Activated T-helper 1 cell treated with anti-CD3 and anti-CD28 coated beads, Interleukin-12 subunit alpha, Interleukin-12 subunit beta, Interleukin-2, Interleukin-4 antibody, amounts not matched to agents 30 ng/mL and 10 ng/mL and 1 ng/mL, durations not matched to agents 14 hours and 24 hours and 36 hours (primary cell): ENCODE data around the gene CAMK4. TPM values are rescaled to one million over a fixed set of nuclear protein-coding genes. Genes with fewer than 3 reads are reported as not detected.
A peak's percentile ranks its signal among the peaks of the same experiment; 100 is the strongest.

Source experiments
- DNase-seq: peaks from one replicate; pipeline ENCODE4 v3.0.0; 2021; ENCODE audit warnings: low spot score
- H3K27ac Mint-ChIP-seq: one replicate; pipeline ENCODE4 v1.8.0; 2021; ENCODE audit warnings: mild to moderate bottlenecking, mixed read lengths
- H3K27me3 Mint-ChIP-seq: one replicate; pipeline ENCODE4 v1.8.0; 2022; ENCODE audit warnings: mild to moderate bottlenecking, moderate library complexity, mixed read lengths; ENCODE audit not compliant: insufficient read depth
- H3K36me3 Mint-ChIP-seq: one replicate; pipeline ENCODE4 v1.8.0; 2021; ENCODE audit warnings: low read depth, mixed read lengths
- H3K4me1 Mint-ChIP-seq: one replicate; pipeline ENCODE4 v1.8.0; 2021; ENCODE audit warnings: low read depth, mixed read lengths
- H3K4me3 Mint-ChIP-seq: one replicate; pipeline ENCODE4 v1.8.0; 2021; ENCODE audit warnings: mild to moderate bottlenecking, moderate library complexity, mixed read lengths
- H3K9me3 Mint-ChIP-seq: one replicate; pipeline ENCODE4 v1.8.0; 2021; ENCODE audit warnings: mixed read lengths
- intact Hi-C: fragments of 100-400 bp; cut with micrococcal nuclease; formaldehyde crosslinking; loops from one replicate; pipeline ENCODE4 v1.15.1; 2024
- total RNA-seq: library from RNA; stranded (reverse); gene quantifications from 2 replicates; pipeline ENCODE4 v1.2.3, GENCODE V29; 2022

CAMK4 gene
- total RNA-seq, 1 donor from 2014 or later: 56.9 TPM

DNA sequence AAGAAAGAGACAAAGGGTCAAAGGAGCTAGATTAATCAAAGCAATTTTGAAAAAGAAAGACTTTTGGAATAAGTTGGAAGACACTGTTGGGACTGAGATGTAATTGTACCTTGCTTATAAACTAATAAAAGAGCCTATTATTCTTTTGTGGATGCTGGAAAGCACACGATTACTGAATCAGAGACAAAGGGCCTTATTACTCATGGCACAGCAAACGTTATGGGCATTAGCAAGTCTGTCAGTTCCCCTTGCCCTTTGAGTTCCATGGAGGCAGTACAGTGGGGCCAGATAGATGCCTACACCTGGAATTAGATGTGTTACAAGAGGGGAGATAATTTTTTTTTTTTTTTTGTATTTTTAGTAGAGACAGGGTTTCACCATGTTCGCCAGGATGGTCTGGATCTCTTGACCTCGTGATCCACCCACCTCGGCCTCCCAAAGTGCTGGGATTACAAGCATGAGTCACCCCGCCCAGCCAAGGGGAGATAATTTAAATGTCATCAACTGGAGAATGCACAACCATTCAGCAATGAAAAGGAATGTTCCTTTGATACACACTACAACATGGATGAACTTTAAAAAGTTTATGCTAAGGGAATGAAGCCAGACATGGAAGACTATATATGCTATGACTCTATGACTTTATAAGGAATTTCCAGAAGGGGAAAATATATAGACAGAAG is 159.2 kb downstream of the CAMK4 start:
- intact Hi-C loops: no loop called here
- Mint-ChIP-seq H3K27ac (no peak overlapping the region), H3K4me1 (no peaks in the 10 kb centered on the region), H3K27me3 (no peaks in the 10 kb centered on the region), H3K9me3 (no peaks in the 10 kb centered on the region), H3K36me3 (peaks cover 16% of the 10 kb centered on the region), H3K4me3 (no peak overlapping the region)
- no peak for DNase-seq

DNA sequence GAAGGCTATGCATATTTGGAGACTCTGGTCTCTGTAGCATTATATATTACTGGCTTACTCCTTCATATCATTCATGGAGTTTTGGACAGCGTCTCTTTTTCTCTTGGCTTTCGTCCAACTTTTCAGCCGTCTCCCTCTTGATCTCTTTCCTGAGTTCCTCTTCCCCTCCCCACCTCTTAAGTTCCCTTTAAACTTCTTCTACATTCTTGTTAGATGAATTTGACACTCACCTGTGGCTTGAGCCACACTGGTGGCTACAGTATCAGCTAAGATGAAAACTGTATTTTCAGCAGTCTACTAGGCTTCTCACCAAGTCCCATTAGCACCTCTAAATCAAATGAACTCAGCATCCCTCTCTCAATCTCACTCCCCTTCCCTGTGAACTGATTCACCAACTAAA is 160.0 kb downstream of the CAMK4 start:
- DNase-seq: no peak
- Mint-ChIP-seq H3K4me1 (no peaks in the 10 kb centered on the region), H3K9me3 (no peaks in the 10 kb centered on the region), H3K4me3 (no peak overlapping the region), H3K27me3 (no peaks in the 10 kb centered on the region), H3K36me3 (peaks cover 16% of the 10 kb centered on the region), H3K27ac (no peak overlapping the region)
- intact Hi-C loops: no loop called here

DNA sequence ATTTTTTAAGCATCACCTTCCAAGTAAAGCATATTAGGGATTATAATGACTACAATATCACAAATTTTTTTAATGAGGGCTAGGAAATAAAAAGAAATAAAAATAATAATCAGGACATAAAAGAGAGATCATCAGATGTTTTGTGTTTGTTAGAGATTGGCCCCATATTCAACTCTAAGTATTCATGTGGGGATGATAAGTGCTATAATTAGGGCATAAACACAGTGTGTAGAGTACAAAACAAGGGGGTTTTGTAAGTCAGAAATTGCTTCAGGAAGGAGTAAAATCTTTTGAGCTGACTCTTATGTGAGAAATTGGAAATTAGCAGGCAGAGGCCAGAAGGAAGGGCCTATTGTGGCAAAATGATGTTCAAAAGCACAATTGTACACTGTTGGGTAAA is 160.9 kb downstream of the CAMK4 start:
- H3K9me3 Mint-ChIP-seq: no peaks in the 10 kb centered on the region
- DNase-seq: no peak
- H3K27me3 Mint-ChIP-seq: no peaks in the 10 kb centered on the region

DNA sequence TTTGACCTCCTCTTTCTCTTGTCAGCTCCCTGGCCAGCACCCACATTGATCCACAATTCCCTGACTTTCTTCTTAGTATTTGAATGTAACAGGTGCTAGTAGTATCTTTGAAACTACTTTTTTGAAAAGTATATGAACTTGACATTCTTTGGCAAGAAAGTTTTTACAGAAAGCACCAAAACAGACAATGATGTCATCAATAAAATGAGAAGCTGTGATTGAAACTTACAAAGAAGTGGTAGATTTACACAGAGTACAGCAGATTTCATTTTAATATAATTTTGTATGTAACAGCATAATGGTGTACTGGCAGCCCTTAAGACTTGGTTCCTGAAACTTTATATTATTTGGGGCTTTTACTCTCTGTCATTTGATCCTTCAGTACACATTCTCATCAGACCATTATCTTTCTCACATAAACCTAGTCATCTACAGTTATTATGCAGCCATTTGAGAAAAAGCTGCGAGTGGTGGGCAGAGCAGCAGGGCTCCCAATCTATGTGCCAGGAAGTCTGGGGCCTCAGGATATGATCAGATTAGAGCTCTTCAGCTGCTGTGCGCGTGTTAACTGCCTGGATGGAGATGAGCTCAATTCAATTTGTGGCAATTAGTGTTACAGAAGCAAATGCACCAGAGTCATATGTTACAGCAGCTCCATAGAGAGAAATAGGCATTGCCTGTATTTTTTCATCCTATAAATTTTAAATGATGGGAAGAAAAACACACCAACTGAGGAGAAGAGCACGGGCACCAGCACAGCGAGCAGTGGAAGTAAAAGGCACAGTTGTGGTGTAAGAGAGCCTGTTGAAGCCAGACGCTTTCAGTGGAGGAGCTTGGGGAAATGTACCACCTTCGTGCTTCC is 162.0 kb downstream of the CAMK4 start:
- Mint-ChIP-seq H3K4me3 (no peak overlapping the region), H3K4me1 (no peaks in the 10 kb centered on the region), H3K9me3 (no peaks in the 10 kb centered on the region), H3K27ac (no peak overlapping the region), H3K27me3 (no peaks in the 10 kb centered on the region), H3K36me3 (peaks cover 14% of the 10 kb centered on the region)
- no peak for DNase-seq
- intact Hi-C loops: no loop called here

More for the DNA sequence above, 160.9 kb downstream of the CAMK4 start:
- intact Hi-C loops: no loop called here
- H3K27ac Mint-ChIP-seq: no peak overlapping the region
- no peaks in the 10 kb centered on the region for H3K4me1 Mint-ChIP-seq
- H3K4me3 Mint-ChIP-seq: no peak overlapping the region
- peaks cover 16% of the 10 kb centered on the region for H3K36me3 Mint-ChIP-seq

DNA sequence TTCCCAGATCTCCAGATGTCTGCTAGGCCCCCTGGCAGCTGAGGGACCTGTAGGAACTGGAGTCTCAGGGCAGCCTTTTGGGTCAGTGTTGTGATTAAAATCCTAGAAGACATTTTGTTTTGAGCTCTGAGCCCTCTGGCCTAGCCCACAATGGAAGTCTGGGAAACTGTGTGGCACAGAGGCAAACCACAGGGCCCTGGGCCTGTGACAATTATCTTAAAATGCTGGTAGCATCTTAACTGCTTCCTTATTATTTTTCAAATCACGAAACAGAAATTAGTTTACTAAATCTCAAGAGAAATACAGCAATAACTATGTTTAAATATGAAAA is 162.6 kb downstream of the CAMK4 start:
- H3K36me3 Mint-ChIP-seq: peaks cover 11% of the 10 kb centered on the region
- no peaks in the 10 kb centered on the region for H3K4me1 Mint-ChIP-seq
- no peaks in the 10 kb centered on the region for H3K27me3 Mint-ChIP-seq
- H3K27ac Mint-ChIP-seq: no peak overlapping the region
- intact Hi-C loops: no loop called here
- DNase-seq: no peak
- H3K9me3 Mint-ChIP-seq: no peaks in the 10 kb centered on the region
- H3K4me3 Mint-ChIP-seq: no peak overlapping the region

DNA sequence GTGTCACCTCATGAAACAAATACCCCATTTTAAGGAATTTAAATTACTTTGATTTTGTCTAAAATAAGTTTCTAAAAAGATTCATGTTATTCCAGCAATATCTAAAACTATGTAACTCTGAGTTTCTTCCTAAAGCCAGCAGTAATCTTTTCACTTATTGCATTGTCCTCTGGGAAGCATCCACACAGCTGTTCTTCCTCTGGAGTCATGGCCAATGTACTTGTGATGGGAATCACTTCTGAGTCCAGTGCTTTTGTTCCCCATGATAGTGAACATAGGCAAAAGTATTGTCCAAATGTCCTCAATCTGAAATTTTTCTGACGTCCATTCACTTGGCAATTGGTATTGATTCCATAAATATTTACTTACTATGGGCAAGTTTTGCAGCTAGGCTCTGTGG is 163.2 kb downstream of the CAMK4 start:
- Mint-ChIP-seq H3K4me1 (no peaks in the 10 kb centered on the region), H3K9me3 (no peaks in the 10 kb centered on the region), H3K27ac (no peak overlapping the region), H3K36me3 (peaks cover 10% of the 10 kb centered on the region), H3K4me3 (no peak overlapping the region), H3K27me3 (no peaks in the 10 kb centered on the region)
- no peak for DNase-seq
- intact Hi-C loops: no loop called here

DNA sequence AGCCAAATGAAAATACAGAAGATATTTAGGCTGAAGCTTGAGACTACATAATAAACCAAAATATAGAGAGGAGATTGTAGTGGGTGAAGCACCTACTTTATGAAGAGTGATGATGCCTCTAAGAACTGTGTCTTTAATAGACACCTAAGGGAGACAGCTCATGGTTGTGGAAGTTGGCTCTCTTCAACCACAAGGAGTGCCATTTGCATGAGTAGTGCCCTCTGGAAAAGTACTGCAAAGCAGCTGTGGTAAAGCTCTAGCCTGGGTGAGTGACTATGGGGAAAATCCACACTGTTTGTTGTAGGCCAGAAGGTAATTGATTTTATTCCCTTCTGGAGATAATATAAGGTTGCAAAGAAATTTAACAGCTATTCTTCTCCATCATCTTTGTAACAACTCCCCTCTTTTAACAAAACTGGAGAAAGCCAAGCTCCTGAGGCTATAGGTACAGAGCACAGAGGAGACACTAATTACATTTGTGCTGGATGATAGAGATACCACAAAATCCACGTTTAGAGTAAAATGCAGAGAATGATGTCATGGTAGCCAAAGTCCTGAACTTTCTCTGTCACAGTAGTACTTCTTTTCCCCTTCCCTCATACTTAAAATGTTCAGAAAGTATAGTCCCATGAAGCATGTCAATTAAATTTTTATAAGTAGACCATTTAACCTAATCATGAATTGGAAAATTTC is 165.4 kb downstream of the CAMK4 start:
- DNase-seq: no peak
- H3K36me3 Mint-ChIP-seq: peaks cover 13% of the 10 kb centered on the region
- intact Hi-C loops: no loop called here

DNA sequence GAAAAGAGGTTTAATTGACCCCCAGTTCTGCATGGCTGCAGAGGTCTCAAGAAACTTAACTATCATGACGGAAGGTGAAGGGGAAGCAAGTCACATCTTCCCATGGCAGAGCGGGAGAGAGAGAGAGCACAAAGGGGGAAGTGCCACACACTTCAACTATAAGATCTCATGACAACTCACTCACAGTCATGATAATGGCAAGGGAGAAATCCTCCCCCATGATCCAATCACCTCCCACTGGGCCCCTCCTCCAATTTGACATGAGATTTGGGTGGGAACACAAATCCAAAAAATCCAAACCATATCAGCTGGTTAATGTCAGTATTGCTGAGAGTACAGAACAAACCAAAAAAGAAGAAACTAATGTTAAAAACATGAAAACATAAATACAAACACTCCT is 168.0 kb downstream of the CAMK4 start:
- H3K27ac Mint-ChIP-seq: no peak overlapping the region
- H3K9me3 Mint-ChIP-seq: no peaks in the 10 kb centered on the region
- H3K27me3 Mint-ChIP-seq: no peaks in the 10 kb centered on the region
- no peak for DNase-seq
- H3K4me1 Mint-ChIP-seq: peaks cover 2% of the 10 kb centered on the region
- H3K36me3 Mint-ChIP-seq: peaks cover 15% of the 10 kb centered on the region
- intact Hi-C loops: no loop called here
- no peak overlapping the region for H3K4me3 Mint-ChIP-seq

More for the DNA sequence above, 165.4 kb downstream of the CAMK4 start:
- H3K4me1 Mint-ChIP-seq: no peaks in the 10 kb centered on the region
- no peak overlapping the region for H3K4me3 Mint-ChIP-seq
- H3K27me3 Mint-ChIP-seq: no peaks in the 10 kb centered on the region
- H3K27ac Mint-ChIP-seq: no peak overlapping the region
- no peaks in the 10 kb centered on the region for H3K9me3 Mint-ChIP-seq

DNA sequence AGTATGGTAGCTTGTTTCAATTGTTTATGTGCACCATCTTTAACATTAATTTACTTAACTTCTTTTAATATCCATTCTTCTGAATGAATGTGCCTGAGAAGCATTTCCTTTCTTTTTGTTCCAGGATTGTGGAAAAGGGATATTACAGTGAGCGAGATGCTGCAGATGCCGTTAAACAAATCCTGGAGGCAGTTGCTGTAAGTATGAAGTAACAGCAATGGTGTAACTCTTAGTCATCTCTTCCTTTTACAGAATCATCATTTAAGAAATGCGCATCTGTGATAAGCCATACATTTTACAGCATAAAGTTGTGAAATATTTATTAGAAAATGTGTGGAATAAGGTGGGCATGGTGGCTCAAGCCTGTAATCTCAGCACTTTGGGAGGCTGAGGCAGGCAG is 170.4 kb downstream of the CAMK4 start:
- peaks cover 21% of the 10 kb centered on the region for H3K4me1 Mint-ChIP-seq
- no peak overlapping the region for H3K27ac Mint-ChIP-seq
- H3K27me3 Mint-ChIP-seq: no peaks in the 10 kb centered on the region
- H3K9me3 Mint-ChIP-seq: no peaks in the 10 kb centered on the region
- intact Hi-C loops: no loop called here
- no peak overlapping the region for H3K4me3 Mint-ChIP-seq
- H3K36me3 Mint-ChIP-seq: peaks cover 15% of the 10 kb centered on the region
- no peak for DNase-seq

DNA sequence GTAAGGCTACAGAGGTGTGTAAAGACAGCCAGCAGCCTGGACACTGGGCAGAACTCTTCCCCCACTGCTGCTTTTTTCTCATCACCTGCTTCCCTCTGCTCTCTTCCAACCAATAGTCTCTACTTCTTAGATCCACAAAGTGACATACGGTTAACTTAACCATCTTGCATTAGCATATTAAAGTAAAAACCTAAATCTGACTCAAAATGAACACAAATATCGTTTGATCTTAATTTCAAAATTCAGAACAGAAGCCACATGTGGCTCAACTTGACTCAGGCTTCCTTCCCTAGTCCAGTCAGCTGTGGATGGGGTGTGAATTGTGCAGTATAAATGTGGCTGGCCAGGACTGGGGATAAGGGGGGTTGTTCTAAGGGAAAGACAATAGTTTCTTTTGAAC is 173.8 kb downstream of the CAMK4 start:
- H3K4me3 Mint-ChIP-seq: no peak overlapping the region
- intact Hi-C loops: no loop called here

DNA sequence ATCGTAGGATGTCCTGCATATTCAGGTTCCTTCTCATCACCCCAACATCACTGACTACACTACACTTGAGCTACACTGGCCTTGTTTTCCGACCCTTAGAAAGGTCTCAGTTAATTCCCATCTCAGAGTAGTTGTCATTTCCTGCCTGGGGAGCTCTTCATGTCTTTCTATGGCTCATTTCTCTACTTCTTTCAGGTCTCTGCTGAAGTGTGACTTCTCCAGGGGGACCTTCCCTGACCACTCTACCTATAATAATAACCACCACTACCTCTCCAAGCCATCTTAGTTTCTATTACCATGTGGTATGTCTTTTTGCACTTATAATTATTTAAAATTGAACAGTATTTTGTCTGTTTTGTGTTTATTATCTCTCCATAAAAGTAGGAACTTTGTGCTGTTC is 174.9 kb downstream of the CAMK4 start:
- H3K36me3 Mint-ChIP-seq: peaks cover 16% of the 10 kb centered on the region
- H3K4me3 Mint-ChIP-seq: no peak overlapping the region
- H3K4me1 Mint-ChIP-seq: peaks cover 21% of the 10 kb centered on the region
- H3K27ac Mint-ChIP-seq: no peak overlapping the region
- no peak for DNase-seq
- no peaks in the 10 kb centered on the region for H3K9me3 Mint-ChIP-seq
- no peaks in the 10 kb centered on the region for H3K27me3 Mint-ChIP-seq
- intact Hi-C loops: no loop called here

More for the DNA sequence above, 173.8 kb downstream of the CAMK4 start:
- Mint-ChIP-seq H3K36me3 (peaks cover 19% of the 10 kb centered on the region), H3K27ac (peak overlapping the region; percentile 1), H3K4me1 (peaks cover 21% of the 10 kb centered on the region), H3K27me3 (no peaks in the 10 kb centered on the region), H3K9me3 (no peaks in the 10 kb centered on the region)
- DNase-seq: no peak

DNA sequence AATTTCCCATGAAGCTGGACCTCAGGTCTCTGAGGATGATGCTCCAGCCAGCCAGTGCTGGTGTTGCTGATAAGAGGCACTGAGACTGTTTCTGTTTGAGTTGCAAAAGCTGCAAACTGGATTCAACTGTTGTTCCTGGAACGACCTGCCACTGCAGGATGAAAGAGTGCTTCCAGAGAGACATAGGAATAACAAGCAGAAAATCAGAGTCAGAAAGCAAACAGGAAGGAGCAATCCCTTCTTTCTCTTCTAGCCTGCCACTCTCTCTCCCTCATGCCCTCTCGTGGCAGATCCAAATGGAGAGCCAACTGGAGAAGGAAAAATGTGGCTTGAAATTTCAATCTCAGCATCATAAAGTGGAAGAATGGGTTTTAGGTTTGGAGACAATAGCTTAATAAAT is 177.7 kb downstream of the CAMK4 start:
- DNase-seq: no peak
- H3K9me3 Mint-ChIP-seq: peaks cover 8% of the 10 kb centered on the region
- intact Hi-C loops: no loop called here
- H3K36me3 Mint-ChIP-seq: peaks cover 23% of the 10 kb centered on the region
- peaks cover 21% of the 10 kb centered on the region for H3K4me1 Mint-ChIP-seq
- H3K27me3 Mint-ChIP-seq: no peaks in the 10 kb centered on the region
- H3K27ac Mint-ChIP-seq: no peak overlapping the region
- H3K4me3 Mint-ChIP-seq: no peak overlapping the region

DNA sequence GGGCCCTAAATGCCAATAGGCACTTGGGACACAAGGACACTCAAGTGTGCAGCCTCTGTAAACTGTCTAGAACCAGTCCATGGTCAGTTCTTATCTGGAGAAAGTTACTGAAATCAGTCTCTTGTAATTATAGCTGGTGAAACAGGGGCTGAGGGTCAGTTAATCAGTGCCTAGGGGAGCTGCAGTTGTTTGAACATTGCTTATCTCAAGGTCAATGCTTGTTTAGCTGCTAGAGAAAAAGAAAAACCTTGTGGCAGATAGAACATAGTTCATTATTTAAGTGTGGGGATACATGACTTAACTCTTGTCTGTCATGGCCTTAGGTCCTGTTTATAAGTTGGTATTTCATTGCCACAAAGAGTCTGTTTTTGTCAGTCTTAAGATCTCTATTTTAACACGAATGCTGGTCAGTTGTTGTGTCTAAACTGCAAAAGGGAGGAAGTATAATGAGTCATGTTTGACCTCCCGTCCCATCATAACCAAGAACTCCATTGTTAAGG is 180.1 kb downstream of the CAMK4 start:
- peaks cover 8% of the 10 kb centered on the region for H3K9me3 Mint-ChIP-seq
- no peak for DNase-seq

More for the DNA sequence above, 180.1 kb downstream of the CAMK4 start:
- no peaks in the 10 kb centered on the region for H3K4me1 Mint-ChIP-seq
- peaks cover 31% of the 10 kb centered on the region for H3K36me3 Mint-ChIP-seq
- H3K27ac Mint-ChIP-seq: no peak overlapping the region
- no peaks in the 10 kb centered on the region for H3K27me3 Mint-ChIP-seq
- intact Hi-C loops: no loop called here
- no peak overlapping the region for H3K4me3 Mint-ChIP-seq
